Hematopoietic multipotent progenitor cell treated with erythropoietin and hydrocortisone succinate and interleukin-3 and kit ligand, for 15 days (in vitro differentiated cells): Measurements from ENCODE around the gene ETHE1.

Experiments
- DNase-seq: peaks from one replicate; pipeline ENCODE4 v3.0.0-alpha.2; 2015; ENCODE audit warnings: low spot score

ETHE1 gene

GRCh38 chr19:43489310-43489709 lies 37.7 kb downstream of the ETHE1 start:
- no peak for DNase-seq

DNA sequence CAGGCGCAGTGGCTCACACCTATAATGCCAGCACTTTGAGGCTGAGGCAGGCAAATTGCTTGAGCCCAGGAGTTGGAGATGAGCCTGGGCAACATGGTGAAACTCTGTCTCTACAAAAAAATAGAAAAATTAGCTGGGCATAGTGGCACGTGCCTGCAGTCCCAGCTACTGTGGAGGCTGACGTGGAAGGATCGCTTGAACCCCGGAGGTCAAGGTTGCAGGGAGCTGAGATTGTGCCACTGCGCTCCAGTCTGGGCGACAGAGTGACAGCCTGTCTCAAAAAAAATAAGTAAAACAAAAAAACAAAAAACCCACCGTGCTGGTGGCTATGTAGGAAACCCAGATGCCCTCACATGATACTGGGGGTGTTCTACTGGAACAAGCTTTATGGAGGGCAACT lies 38.8 kb downstream of the ETHE1 start:
- no peak for DNase-seq

DNA sequence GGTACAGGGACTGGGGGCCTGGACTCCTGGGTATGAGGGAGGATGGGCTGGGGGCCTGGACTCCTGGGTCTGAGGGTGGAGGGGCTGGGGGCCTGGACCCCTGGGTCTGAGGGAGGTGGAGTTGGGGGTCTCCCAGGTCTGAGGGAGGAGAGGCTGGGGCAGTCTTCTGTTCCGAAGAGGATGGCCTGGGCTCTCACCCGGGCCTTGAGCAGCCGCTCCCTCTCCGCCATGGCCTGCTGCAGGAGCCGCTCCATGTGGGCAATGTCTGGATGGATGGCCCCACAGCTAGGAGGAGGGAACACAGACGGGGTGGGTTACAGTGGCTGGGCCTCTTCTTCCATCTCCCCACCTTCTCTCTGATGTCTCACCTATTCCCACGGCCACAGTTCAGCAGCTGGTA lies 40.6 kb downstream of the ETHE1 start:
- DNase-seq: no peak

- no peak for DNase-seq
Observed at GRCh38 chr19:43485951-43486350, 41.0 kb downstream of the ETHE1 start.

DNA sequence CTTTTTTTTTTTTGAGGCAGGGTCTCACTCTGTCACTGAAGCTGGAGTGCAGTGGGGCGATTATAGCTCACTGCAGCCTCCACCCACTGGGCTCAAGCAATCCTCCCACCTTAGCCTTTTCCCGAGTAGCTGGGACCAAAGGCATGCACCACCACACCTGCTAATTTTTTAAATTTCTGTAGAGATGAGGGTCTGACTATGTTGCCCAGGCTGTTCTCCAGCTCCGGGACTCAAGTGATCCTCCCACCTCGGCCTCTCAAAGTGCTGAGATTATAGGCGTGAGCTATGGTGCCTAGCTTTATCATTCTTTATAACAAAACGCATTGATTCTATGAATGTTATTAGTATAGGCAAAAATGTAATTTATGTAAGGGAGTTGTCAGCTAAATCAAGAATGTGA lies 43.7 kb downstream of the ETHE1 start:
- DNase-seq: no peak

GRCh38 chr19:43482193-43482592 lies 44.8 kb downstream of the ETHE1 start:
- DNase-seq: no peak

- DNase-seq: no peak
Observed at GRCh38 chr19:43481701-43482100, 45.3 kb downstream of the ETHE1 start.

DNA sequence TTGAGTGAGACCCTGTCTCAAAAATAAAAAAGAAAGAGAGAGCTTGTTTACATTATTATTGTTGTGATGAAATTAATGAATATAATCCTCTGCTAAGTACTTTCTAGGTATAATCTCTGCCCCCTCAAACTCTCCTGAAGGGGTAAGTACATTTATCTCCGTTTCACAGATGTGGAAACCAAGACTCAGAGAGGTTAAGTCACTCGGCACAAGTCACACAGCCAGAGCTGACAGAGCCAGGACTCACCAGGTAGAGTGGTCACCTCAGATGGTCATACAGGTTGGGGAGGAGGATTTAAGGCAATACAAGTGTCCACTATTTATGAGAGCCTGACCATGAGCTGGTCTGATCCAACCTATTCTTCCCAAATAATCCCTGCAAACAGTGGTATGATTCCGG lies 46.4 kb downstream of the ETHE1 start:
- no peak for DNase-seq

GRCh38 chr19:43479961-43480561 lies 46.9 kb downstream of the ETHE1 start:
- no peak for DNase-seq

DNA sequence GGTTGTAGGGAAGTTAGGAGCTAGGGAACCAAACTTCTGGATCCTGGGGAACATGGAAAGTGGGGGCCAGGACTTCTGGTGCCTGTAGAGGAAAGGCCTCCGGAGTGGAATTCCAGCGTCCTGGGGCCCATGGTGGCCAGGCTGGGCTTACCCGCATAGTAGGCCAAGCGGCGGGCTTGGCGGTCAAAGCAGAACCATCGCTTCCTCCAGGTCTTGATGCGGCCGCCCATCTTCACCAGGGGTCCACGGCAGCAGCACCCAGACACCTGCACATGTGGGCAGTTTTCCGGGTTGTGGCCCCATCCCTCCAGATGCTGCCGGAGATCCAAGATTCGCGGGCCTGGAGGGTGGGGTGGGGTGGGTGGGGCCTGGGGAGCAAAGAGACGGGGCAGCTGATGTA lies 47.8 kb downstream of the ETHE1 start:
- DNase-seq: no peak

GRCh38 chr19:43478323-43478722 lies 48.7 kb downstream of the ETHE1 start:
- no peak for DNase-seq

- no peak for DNase-seq
Observed at GRCh38 chr19:43476606-43477005, 50.4 kb downstream of the ETHE1 start.

- DNase-seq: peak; percentile 83
Observed at GRCh38 chr19:43474986-43475705, 51.9 kb downstream of the ETHE1 start.

- no peak for DNase-seq
Observed at GRCh38 chr19:43474487-43474886, 52.5 kb downstream of the ETHE1 start.

- no peak for DNase-seq
Observed at GRCh38 chr19:43471091-43471490, 55.9 kb downstream of the ETHE1 start.

- DNase-seq: no peak
Observed at GRCh38 chr19:43470288-43470687, 56.7 kb downstream of the ETHE1 start.

DNA sequence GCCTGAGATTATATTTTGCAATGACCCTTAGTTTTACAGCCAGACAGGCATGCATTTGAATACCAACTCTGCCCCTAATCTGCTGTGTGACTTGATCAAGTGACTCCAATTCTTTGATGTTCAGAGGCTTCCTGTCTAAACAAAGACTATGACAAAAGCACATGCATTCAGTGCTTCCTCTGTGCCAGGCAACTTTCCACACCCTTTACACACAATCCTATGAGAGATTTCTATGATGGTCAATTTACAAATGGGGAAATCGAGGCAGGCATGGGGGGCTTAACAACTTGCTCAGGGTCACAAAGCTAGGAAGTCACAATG lies 57.9 kb downstream of the ETHE1 start:
- no peak for DNase-seq

GRCh38 chr19:43468354-43469159 lies 58.4 kb downstream of the ETHE1 start:
- DNase-seq: no peak

DNA sequence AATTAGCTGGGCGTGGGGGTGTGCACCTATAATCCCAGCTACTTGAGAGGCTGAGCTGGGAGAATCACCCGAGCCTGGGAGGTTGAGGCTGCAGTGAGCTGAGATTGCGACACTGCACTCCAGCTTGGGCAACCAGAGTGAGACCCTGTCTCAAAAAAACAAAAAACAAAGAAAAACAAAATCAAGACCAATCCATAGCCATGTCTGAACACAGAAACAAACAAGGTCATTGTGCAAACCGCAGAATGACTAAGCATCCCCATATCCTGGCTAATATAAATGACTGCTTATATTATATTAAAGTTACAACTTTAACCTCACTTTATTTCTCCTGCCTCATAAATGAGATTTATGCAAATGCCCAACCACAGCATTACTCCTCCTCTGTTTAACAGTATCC lies 59.3 kb downstream of the ETHE1 start:
- DNase-seq: no peak

DNA sequence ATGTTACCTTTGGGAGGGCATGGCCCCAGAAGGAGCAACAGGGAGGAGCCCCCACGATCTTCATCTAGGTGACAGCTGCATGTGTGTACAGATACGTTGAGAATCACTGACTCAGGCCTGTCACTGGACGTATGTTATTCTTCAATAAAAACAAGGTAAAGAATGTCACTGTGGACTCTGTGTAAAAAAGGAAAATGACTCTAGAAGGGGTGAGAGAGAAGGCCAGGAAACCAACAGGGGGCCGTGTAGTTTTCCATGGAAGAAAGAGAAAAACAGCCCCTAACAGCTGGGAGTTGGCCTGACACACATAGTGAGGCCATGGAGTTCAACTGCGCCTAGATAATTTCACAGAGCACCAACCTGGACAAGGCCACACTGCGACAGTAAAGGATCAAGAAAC lies 59.7 kb downstream of the ETHE1 start:
- DNase-seq: no peak

GRCh38 chr19:43466793-43467192 lies 60.2 kb downstream of the ETHE1 start:
- DNase-seq: no peak

GRCh38 chr19:43465468-43466120 lies 61.4 kb downstream of the ETHE1 start, which contains the start of gene LYPD3:
Gene LYPD3 (minus strand): TSS chr19:43465608. CDS start chr19:43465571, 37 bp downstream.
- DNase-seq: peak; percentile 18
